Measurements from ENCODE around the gene GTPBP1. TPM values are rescaled to one million over a fixed set of nuclear protein-coding genes. Genes with fewer than 3 reads are reported as not detected.

Gene GTPBP1
- total and polyA plus RNA-seq, 2 of the 13 experiments (the other 11 are each of a cell fraction or from before 2014, with no cell fraction given), result 22.3 to 27.0 TPM

DNA sequence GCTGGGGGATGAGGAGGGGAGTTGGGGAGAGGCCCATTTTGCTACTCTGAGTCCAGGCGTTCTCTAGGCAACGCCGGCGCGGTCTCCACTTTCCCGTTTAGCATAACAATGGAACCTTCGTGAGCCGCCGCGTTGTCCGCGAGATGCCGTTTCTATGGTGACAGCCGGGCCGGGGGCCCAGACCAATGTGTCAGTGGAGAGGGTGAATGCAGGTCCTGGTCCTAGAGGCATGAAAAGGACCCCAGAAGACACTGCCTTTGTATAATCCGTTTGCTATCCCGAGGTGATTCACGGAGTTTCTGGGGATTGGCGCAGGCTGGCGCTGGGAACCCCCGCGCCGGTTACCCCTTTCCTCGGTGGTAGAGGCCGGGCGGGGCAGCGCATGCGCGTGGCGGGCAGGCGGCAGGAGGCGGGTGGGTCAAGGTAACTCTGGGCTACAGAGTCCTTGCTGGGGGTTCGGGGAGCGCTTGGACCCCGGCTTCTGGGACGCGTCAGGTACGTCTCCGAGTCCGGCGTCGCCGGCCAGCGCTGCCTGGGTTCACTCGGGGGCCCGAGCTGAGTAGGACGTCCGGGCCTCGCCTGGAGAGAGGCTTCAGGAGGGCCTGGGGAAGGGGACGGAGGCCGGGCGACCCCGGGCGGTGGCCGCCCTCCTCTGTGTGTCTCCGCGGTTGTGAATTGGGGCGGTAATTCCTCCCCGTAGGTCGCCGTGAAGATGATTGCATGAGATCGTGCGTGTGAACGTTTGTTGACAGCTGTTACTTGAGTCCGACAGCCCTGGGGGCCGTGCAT is 49.3 kb upstream of the GTPBP1 start, which contains the start of the genes CBY1 and FAM227A (continued):
- TF ChIP-seq ZNF577 (CRISPR knock-in tag; IDR thresholded peaks at IDR 0.05; ENCODE audit: borderline replicate concordance, low read depth) (no peak), AHR (CRISPR knock-in tag; IDR thresholded peaks at IDR 0.05) (no peak), FOXK1 (CRISPR knock-in tag; IDR thresholded peaks at IDR 0.05; ENCODE audit: borderline replicate concordance, low read depth) (0 out of 2 replicates have a peak, but pooled peaks have one; percentile 28), MEF2D (CRISPR knock-in tag; IDR thresholded peaks at IDR 0.05) (peak; percentile 45; the same call in 1 of the 2 replicates), FOXO1 (CRISPR knock-in tag; IDR thresholded peaks at IDR 0.05) (no peak), FLYWCH1 (CRISPR knock-in tag; IDR thresholded peaks at IDR 0.05) (no peak), ZNF564 (CRISPR knock-in tag; IDR thresholded peaks at IDR 0.05) (0 out of 2 replicates have a peak, but pooled peaks have one; percentile 38), ZNF501 (CRISPR knock-in tag; IDR thresholded peaks at IDR 0.05) (peak; percentile 16; the same call in 1 of the 2 replicates), ELF1 (CRISPR knock-in tag; IDR thresholded peaks at IDR 0.05) (no peak), ZNF563 (CRISPR knock-in tag; IDR thresholded peaks at IDR 0.05) (0 out of 2 replicates have a peak, but pooled peaks have one; percentile 69), ZEB1 (IDR thresholded peaks at IDR 0.05; ENCODE audit: insufficient replicate concordance, low read depth) (no peak), AGO2 (optimal IDR thresholded peaks at IDR 0.05; ENCODE audit: low read depth, low read length) (no peak), ZFX (CRISPR knock-in tag; IDR thresholded peaks at IDR 0.05; ENCODE audit: low read depth) (peak; percentile 80), NCOA5 (CRISPR knock-in tag; IDR thresholded peaks at IDR 0.05) (no peak), GLI4 (CRISPR knock-in tag; IDR thresholded peaks at IDR 0.05; ENCODE audit: borderline replicate concordance) (no peak), NFE2L1 (CRISPR knock-in tag; IDR thresholded peaks at IDR 0.05; ENCODE audit: borderline replicate concordance) (no peak), HIVEP1 (CRISPR knock-in tag; IDR thresholded peaks at IDR 0.05) (no peak)
- TF ChIP-seq, protein P1, sequence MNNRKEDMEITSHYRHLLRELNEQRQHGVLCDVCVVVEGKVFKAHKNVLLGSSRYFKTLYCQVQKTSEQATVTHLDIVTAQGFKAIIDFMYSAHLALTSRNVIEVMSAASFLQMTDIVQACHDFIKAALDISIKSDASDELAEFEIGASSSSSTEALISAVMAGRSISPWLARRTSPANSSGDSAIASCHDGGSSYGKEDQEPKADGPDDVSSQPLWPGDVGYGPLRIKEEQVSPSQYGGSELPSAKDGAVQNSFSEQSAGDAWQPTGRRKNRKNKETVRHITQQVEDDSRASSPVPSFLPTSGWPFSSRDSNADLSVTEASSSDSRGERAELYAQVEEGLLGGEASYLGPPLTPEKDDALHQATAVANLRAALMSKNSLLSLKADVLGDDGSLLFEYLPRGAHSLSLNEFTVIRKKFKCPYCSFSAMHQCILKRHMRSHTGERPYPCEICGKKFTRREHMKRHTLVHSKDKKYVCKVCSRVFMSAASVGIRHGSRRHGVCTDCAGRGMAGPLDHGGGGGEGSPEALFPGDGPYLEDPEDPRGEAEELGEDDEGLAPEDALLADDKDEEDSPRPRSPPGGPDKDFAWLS (CRISPR knock-in tag; IDR thresholded peaks at IDR 0.05; ENCODE audit: borderline replicate concordance), result no peak
- TF ChIP-seq, protein P2, sequence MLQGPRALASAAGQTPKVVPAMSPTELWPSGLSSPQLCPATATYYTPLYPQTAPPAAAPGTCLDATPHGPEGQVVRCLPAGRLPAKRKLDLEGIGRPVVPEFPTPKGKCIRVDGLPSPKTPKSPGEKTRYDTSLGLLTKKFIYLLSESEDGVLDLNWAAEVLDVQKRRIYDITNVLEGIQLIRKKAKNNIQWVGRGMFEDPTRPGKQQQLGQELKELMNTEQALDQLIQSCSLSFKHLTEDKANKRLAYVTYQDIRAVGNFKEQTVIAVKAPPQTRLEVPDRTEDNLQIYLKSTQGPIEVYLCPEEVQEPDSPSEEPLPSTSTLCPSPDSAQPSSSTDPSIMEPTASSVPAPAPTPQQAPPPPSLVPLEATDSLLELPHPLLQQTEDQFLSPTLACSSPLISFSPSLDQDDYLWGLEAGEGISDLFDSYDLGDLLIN (CRISPR knock-in tag; IDR thresholded peaks at IDR 0.05; ENCODE audit: borderline replicate concordance), result no peak
- TF ChIP-seq, protein P3, sequence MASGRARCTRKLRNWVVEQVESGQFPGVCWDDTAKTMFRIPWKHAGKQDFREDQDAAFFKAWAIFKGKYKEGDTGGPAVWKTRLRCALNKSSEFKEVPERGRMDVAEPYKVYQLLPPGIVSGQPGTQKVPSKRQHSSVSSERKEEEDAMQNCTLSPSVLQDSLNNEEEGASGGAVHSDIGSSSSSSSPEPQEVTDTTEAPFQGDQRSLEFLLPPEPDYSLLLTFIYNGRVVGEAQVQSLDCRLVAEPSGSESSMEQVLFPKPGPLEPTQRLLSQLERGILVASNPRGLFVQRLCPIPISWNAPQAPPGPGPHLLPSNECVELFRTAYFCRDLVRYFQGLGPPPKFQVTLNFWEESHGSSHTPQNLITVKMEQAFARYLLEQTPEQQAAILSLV (CRISPR knock-in tag; IDR thresholded peaks at IDR 0.05; ENCODE audit: borderline replicate concordance), result no peak; the same call in 1 of the 2 replicates
- TF ChIP-seq, protein P4, sequence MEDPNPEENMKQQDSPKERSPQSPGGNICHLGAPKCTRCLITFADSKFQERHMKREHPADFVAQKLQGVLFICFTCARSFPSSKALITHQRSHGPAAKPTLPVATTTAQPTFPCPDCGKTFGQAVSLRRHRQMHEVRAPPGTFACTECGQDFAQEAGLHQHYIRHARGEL (CRISPR knock-in tag; IDR thresholded peaks at IDR 0.05), result no peak
- TF ChIP-seq, protein P5, sequence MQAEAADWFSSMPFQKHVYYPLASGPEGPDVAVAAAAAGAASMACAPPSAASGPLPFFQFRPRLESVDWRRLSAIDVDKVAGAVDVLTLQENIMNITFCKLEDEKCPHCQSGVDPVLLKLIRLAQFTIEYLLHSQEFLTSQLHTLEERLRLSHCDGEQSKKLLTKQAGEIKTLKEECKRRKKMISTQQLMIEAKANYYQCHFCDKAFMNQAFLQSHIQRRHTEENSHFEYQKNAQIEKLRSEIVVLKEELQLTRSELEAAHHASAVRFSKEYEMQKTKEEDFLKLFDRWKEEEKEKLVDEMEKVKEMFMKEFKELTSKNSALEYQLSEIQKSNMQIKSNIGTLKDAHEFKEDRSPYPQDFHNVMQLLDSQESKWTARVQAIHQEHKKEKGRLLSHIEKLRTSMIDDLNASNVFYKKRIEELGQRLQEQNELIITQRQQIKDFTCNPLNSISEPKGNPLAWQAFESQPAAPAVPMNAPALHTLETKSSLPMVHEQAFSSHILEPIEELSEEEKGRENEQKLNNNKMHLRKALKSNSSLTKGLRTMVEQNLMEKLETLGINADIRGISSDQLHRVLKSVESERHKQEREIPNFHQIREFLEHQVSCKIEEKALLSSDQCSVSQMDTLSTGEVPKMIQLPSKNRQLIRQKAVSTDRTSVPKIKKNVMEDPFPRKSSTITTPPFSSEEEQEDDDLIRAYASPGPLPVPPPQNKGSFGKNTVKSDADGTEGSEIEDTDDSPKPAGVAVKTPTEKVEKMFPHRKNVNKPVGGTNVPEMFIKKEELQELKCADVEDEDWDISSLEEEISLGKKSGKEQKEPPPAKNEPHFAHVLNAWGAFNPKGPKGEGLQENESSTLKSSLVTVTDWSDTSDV (CRISPR knock-in tag; IDR thresholded peaks at IDR 0.05), result 0 out of 2 replicates have a peak, but pooled peaks have one; percentile 77
